Measurements from ENCODE around the gene CDS2.

DNA sequence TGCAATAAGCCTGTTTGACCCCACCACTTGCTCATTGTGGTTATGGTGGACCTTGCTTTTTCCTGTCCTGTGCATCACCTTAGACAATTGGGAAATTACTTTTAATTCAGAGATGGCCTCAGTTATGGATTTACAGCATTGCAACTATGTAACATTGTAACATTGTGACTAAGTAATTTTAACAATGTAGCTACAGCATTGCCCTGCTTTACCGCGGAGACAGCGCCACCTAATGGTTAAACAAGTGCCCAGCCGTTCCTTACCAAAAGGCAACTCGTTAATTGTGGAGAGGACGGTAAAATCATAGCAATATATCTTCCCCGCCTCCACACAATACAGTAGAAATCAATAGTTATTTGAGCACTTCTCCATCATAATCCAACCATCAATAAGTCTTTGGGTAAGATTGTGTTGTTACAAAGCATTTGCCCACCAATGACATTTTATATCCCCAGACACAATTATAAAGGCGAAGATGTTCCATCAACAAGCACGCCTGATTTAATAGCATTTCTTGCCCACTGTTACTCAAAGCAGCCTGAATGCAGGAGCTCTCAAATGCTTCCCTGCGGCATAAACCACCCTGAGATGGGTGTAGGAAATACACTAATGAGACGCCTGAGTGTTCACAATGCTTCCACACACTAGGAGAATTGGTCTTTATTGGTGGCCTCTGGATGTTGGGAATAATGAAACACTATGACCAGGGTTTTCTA lies 96.3 kb downstream of the CDS2 start:
- TF ChIP-seq CTCF (tag by site-specific recombination; IDR thresholded peaks at IDR 0.05): peak; percentile 42; the same call in 1 of the 2 replicates
- no peak for TF ChIP-seq ZNF423 (tag by site-specific recombination; IDR thresholded peaks at IDR 0.05)
- TF ChIP-seq PATZ1 (tag by site-specific recombination; IDR thresholded peaks at IDR 0.05): no peak
- no peak for TF ChIP-seq ZBTB44 (tag by site-specific recombination; IDR thresholded peaks at IDR 0.05)
- no peak for TF ChIP-seq ZNF18 (tag by site-specific recombination; IDR thresholded peaks at IDR 0.05)
- no peak for TF ChIP-seq ZNF785 (tag by site-specific recombination; IDR thresholded peaks at IDR 0.05)
- no peak for TF ChIP-seq SP2 (tag by site-specific recombination; IDR thresholded peaks at IDR 0.05)

Measured in HEK293 (cell line).